K562 (cell line): ENCODE data around the gene BTAF1. TPM values are rescaled to one million over a fixed set of nuclear protein-coding genes. Genes with fewer than 3 reads are reported as not detected.
A peak's percentile ranks its signal among the peaks of the same experiment; 100 is the strongest.

Experiments used
- BRCA1 ChIP-seq, 2 experiments: fragments of 450-650 bp in 1 of 2; sonication (generic) in 1 of 2; formaldehyde crosslinking in 1 of 2; IDR thresholded peaks; 2 replicates each; pipeline versions ENCODE4 v1.5.0 to v1.6.1; 2017 to 2020; ENCODE audit warnings: mild to moderate bottlenecking in 1 of 2, missing genetic modification reagents in 1 of 2
- C11orf30 ChIP-seq: fragments of 450-650 bp; IDR thresholded peaks from 2 replicates; pipeline ENCODE4 v1.6.1; 2016; ENCODE audit warnings: low read depth, mild to moderate bottlenecking
- CBFA2T2 ChIP-seq: fragments of 450-650 bp; conservative IDR thresholded peaks from 2 replicates; pipeline ENCODE4 v1.6.1; 2017; ENCODE audit warnings: mild to moderate bottlenecking
- KDM2B ChIP-seq: fragments of 250-450 bp; sonication (Bioruptor Pico); IDR thresholded peaks from 2 replicates; pipeline ENCODE4 v1.8.0; 2021; ENCODE audit warnings: mild to moderate bottlenecking, moderate library complexity
- NFXL1 ChIP-seq: fragments of 450-650 bp; formaldehyde crosslinking; IDR thresholded peaks from 2 replicates; pipeline ENCODE4 v1.4.0; 2021; ENCODE audit warnings: mild to moderate bottlenecking
- PHB2 ChIP-seq: fragments of 450-650 bp; IDR thresholded peaks from 2 replicates; pipeline ENCODE4 v1.6.1; 2017; ENCODE audit warnings: low read depth
- PURB ChIP-seq: sonication (generic); formaldehyde crosslinking; IDR thresholded peaks from 2 replicates; pipeline ENCODE4 v1.9.0; 2021; ENCODE audit warnings: low read depth, mild to moderate bottlenecking, missing genetic modification reagents
- RBM22 ChIP-seq: fragments of 200-400 bp; formaldehyde crosslinking; IDR thresholded peaks from 2 replicates; pipeline ENCODE4 v1.6.1; 2018; ENCODE audit warnings: low read length, low read depth; ENCODE audit not compliant: poor library complexity, severe bottlenecking
- RHOXF2B ChIP-seq: fragments of 250-450 bp; sonication (Bioruptor Pico); conservative IDR thresholded peaks from 2 replicates; pipeline ENCODE4 v1.5.1; 2021
- RNF219 ChIP-seq: fragments of 250-450 bp; sonication (Bioruptor Pico); IDR thresholded peaks from 2 replicates; pipeline ENCODE4 v1.5.0; 2022; ENCODE audit warnings: mild to moderate bottlenecking
- SP1 ChIP-seq: sonication (generic); formaldehyde crosslinking; IDR thresholded peaks from 2 replicates; pipeline ENCODE4 v1.8.1; 2022; ENCODE audit warnings: mild to moderate bottlenecking, missing genetic modification reagents
- TCF3 ChIP-seq: sonication (generic); formaldehyde crosslinking; IDR thresholded peaks from 2 replicates; pipeline ENCODE4 v1.4.0; 2020; ENCODE audit warnings: mild to moderate bottlenecking, missing genetic modification reagents
- TEAD4 ChIP-seq, 2 experiments: sonication (generic) in 1 of 2; formaldehyde crosslinking in 1 of 2; IDR thresholded peaks; 2 replicates each; pipeline versions ENCODE4 v1.6.1 to v1.8.0; 2012 to 2022; ENCODE audit warnings: borderline replicate concordance in 1 of 2, inconsistent platforms in 1 of 2, low read length in 1 of 2, mild to moderate bottlenecking in 1 of 2, missing genetic modification reagents in 1 of 2
- THRA ChIP-seq: fragments of 450-650 bp; IDR thresholded peaks from 2 replicates; pipeline ENCODE4 v1.6.1; 2017; ENCODE audit warnings: mild to moderate bottlenecking, moderate library complexity
- THRAP3 ChIP-seq: fragments of 450-650 bp; IDR thresholded peaks from 2 replicates; pipeline ENCODE4 v1.6.1; 2016; ENCODE audit warnings: mild to moderate bottlenecking, inconsistent platforms, borderline replicate concordance
- ZFP30 ChIP-seq: fragments of 250-450 bp; sonication (Bioruptor Pico); IDR thresholded peaks from 2 replicates; pipeline ENCODE4 v1.8.0; 2022; ENCODE audit warnings: moderate library complexity, mild to moderate bottlenecking, inconsistent platforms, borderline replicate concordance
- ZKSCAN3 ChIP-seq: fragments of 250-450 bp; sonication (Bioruptor Pico); IDR thresholded peaks from 2 replicates; pipeline ENCODE4 v1.4.0; 2020
- ZNF239 ChIP-seq: fragments of 250-450 bp; sonication (Bioruptor Pico); IDR thresholded peaks from 2 replicates; pipeline ENCODE4 v1.4.0; 2020; ENCODE audit warnings: mild to moderate bottlenecking
- ZNF75A ChIP-seq: fragments of 450-650 bp; formaldehyde crosslinking; IDR thresholded peaks from 2 replicates; pipeline ENCODE4 v1.4.0; 2020; ENCODE audit warnings: mild to moderate bottlenecking
- polyA plus RNA-seq, 8 experiments: library from polyadenylated mRNA; depleted of rRNA in 4 of 8; stranded (reverse) in 5 of 8; unstranded in 3 of 8; fragments of >200 nt; fragmentation: Nextera tagmentation in 2 of 8; fragmentation: Illumina TruSeq in 1 of 8; extraction: Ambion mirVana in 2 of 8; extraction: Trizol in 1 of 8; gene quantifications; 2 replicates each; pipeline versions ENCODE4 v1.2.1 to v1.2.3, GENCODE V29; 2011 to 2014; ENCODE audit warnings: inconsistent platforms in 1 of 8, missing spikeins in 1 of 8
- total RNA-seq, 7 experiments: library from RNA; depleted of rRNA in 6 of 7; stranded (reverse); fragments of >200 nt in 6 of 7; fragmentation: Illumina TruSeq in 2 of 7; extraction: Trizol in 2 of 7; gene quantifications; 2 replicates each; pipeline versions ENCODE4 v1.2.1 to v1.2.3, GENCODE V29; 2011 to 2021; ENCODE audit warnings: low replicate concordance in 1 of 7
- TF ChIP-seq, protein P1 (sequence below): fragments of 450-650 bp; IDR thresholded peaks from 2 replicates; pipeline ENCODE4 v1.6.1; 2014; ENCODE audit warnings: low read depth, mild to moderate bottlenecking, moderate library complexity, borderline replicate concordance
- TF ChIP-seq, protein P2 (sequence below): fragments of 250-450 bp; sonication (Bioruptor Pico); IDR thresholded peaks from 2 replicates; pipeline ENCODE4 v1.4.0; 2020; ENCODE audit warnings: mild to moderate bottlenecking, moderate library complexity, borderline replicate concordance

BTAF1 gene
- total and polyA plus RNA-seq, 9 of the 15 experiments (the other 6 are each of a cell fraction or from before 2014, with no cell fraction given) = 6.6 to 70.7 (median 30.5) TPM

DNA sequence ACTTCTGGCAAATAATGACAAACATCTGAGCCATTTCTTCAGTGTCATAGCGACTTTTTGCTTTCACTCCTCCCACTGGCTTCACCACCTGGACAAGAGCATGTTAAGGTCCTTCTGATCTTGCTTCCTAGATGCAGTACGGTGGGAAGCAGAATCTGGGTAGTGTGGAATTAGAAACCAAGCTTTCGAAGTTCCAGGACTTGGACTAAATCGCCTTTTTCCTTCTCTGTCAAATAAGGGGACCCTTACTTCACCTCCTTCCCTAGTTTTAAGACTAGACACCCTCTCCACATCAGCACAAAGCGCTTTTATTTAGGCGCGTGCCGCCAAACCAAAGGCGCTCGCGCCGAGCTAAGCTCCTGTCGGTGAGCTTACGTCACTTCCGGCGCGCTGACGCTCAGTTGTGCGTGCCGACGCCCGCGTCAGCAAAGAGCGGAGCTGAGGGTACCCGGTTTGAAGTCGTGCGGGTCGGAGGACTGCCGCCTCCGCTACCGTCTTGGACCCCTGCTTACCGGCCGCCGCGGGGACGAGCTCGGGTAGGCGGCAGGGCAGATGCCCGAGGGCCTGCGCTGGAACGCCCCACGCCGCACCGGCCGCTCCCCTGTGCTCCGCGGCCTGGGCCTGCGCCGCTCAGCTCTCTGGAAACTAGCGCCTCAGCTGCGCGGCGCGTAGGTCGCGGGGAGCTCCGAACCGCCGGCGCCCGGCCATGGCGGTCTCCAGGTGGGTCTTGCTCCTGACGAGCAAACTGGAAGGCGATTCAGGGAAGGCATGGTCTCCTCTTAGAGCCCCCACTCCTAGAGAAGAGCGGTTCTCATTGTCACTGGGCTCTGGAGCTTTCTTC is at the start of gene BTAF1 (continued):
- no peak for TF ChIP-seq RNF219 (CRISPR knock-in tag)
- TF ChIP-seq TEAD4 (IDR thresholded peaks at IDR 0.05; ENCODE audit: low read length) = no peak
- TF ChIP-seq TEAD4 (CRISPR knock-in tag; IDR thresholded peaks at IDR 0.05; ENCODE audit: borderline replicate concordance) = 0 out of 2 replicates have a peak, but pooled peaks have one; percentile 50
- no peak for TF ChIP-seq ZNF75A (CRISPR knock-in tag)
- no peak for TF ChIP-seq BRCA1 (IDR thresholded peaks at IDR 0.05)
- TF ChIP-seq BRCA1 (CRISPR knock-in tag; IDR thresholded peaks at IDR 0.05) = no peak
- TF ChIP-seq TCF3 (CRISPR knock-in tag) = no peak
- TF ChIP-seq, protein P1, sequence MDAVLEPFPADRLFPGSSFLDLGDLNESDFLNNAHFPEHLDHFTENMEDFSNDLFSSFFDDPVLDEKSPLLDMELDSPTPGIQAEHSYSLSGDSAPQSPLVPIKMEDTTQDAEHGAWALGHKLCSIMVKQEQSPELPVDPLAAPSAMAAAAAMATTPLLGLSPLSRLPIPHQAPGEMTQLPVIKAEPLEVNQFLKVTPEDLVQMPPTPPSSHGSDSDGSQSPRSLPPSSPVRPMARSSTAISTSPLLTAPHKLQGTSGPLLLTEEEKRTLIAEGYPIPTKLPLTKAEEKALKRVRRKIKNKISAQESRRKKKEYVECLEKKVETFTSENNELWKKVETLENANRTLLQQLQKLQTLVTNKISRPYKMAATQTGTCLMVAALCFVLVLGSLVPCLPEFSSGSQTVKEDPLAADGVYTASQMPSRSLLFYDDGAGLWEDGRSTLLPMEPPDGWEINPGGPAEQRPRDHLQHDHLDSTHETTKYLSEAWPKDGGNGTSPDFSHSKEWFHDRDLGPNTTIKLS = peak; percentile 74; the same call in 1 of the 2 replicates
- no peak for TF ChIP-seq ZNF239 (CRISPR knock-in tag)
- TF ChIP-seq ZKSCAN3 (CRISPR knock-in tag) = no peak
- no peak for TF ChIP-seq ZFP30 (CRISPR knock-in tag)
- TF ChIP-seq THRAP3 = no peak
- no peak for TF ChIP-seq PHB2
- TF ChIP-seq NFXL1 (CRISPR knock-in tag) = no peak
- TF ChIP-seq SP1 = no peak
- TF ChIP-seq CBFA2T2 = no peak
- peak; percentile 94 for TF ChIP-seq C11orf30
- no peak for TF ChIP-seq RHOXF2B (CRISPR knock-in tag)
- TF ChIP-seq RBM22 = no peak
- TF ChIP-seq, protein P2, sequence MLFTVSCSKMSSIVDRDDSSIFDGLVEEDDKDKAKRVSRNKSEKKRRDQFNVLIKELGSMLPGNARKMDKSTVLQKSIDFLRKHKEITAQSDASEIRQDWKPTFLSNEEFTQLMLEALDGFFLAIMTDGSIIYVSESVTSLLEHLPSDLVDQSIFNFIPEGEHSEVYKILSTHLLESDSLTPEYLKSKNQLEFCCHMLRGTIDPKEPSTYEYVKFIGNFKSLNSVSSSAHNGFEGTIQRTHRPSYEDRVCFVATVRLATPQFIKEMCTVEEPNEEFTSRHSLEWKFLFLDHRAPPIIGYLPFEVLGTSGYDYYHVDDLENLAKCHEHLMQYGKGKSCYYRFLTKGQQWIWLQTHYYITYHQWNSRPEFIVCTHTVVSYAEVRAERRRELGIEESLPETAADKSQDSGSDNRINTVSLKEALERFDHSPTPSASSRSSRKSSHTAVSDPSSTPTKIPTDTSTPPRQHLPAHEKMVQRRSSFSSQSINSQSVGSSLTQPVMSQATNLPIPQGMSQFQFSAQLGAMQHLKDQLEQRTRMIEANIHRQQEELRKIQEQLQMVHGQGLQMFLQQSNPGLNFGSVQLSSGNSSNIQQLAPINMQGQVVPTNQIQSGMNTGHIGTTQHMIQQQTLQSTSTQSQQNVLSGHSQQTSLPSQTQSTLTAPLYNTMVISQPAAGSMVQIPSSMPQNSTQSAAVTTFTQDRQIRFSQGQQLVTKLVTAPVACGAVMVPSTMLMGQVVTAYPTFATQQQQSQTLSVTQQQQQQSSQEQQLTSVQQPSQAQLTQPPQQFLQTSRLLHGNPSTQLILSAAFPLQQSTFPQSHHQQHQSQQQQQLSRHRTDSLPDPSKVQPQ (CRISPR knock-in tag) = no peak
- no peak for TF ChIP-seq PURB
- TF ChIP-seq KDM2B (CRISPR knock-in tag) = no peak
- no peak for TF ChIP-seq THRA
